HFFc6 (cell line): Measurements from ENCODE around the gene HOXD8. TPM values are rescaled to one million over a fixed set of nuclear protein-coding genes. Genes with fewer than 3 reads are reported as not detected.

Experiments used
- DNase-seq: peaks from one replicate; pipeline ENCODE4 v3.0.0-alpha.2; 2018
- H3K27ac Mint-ChIP-seq: 2 replicates; pipeline ENCODE4 v1.8.0; 2020; ENCODE audit warnings: mild to moderate bottlenecking, mixed read lengths
- H3K27me3 Mint-ChIP-seq: 2 replicates; pipeline ENCODE4 v1.8.0; 2021; ENCODE audit warnings: mild to moderate bottlenecking, moderate library complexity, mixed read lengths; ENCODE audit not compliant: insufficient read depth
- H3K36me3 Mint-ChIP-seq: 2 replicates; pipeline ENCODE4 v1.8.0; 2021; ENCODE audit warnings: low read depth, mixed read lengths
- H3K4me1 Mint-ChIP-seq: 2 replicates; pipeline ENCODE4 v1.8.0; 2020; ENCODE audit warnings: low read depth, mixed read lengths
- H3K4me3 Mint-ChIP-seq: 2 replicates; pipeline ENCODE4 v1.8.0; 2020; ENCODE audit warnings: mild to moderate bottlenecking, moderate library complexity, mixed read lengths
- H3K9me3 Mint-ChIP-seq: 2 replicates; pipeline ENCODE4 v1.8.0; 2020; ENCODE audit warnings: mild to moderate bottlenecking, mixed read lengths
- CTCF ChIP-seq: fragments of 200-600 bp; sonication (generic); IDR thresholded peaks from 2 replicates; pipeline ENCODE4 v1.5.0; 2021; ENCODE audit warnings: antibody characterized with exemption, mild to moderate bottlenecking
- total RNA-seq, 6 experiments: library from RNA; stranded (reverse); fragmentation: NEBNext Ultra II Directional; extraction: Animal tissue kit (Norgen Biotek cat#: 25700); gene quantifications; 2 replicates in 1 of 6; 3 replicates in 5 of 6; pipeline ENCODE4 v1.2.3, GENCODE V29; 2021

HOXD8 gene
- total RNA-seq, 6 experiments from 2014 or later, result 2.3 to 5.1 (median 4.6) TPM

GRCh38 chr2:176110415-176111308, 18.8 kb upstream of the HOXD8 start:
- peaks cover 6% of the 10 kb centered on the region for H3K27me3 Mint-ChIP-seq
- H3K9me3 Mint-ChIP-seq, result no peaks in the 10 kb centered on the region
- H3K36me3 Mint-ChIP-seq, result peaks cover 6% of the 10 kb centered on the region
- no peak overlapping the region for H3K4me3 Mint-ChIP-seq
- peaks cover 17% of the 10 kb centered on the region for H3K4me1 Mint-ChIP-seq
- no peak overlapping the region for H3K27ac Mint-ChIP-seq
- no peak for DNase-seq
- TF ChIP-seq CTCF, result no peak

GRCh38 chr2:176111309-176111663, 18.2 kb upstream of the HOXD8 start:
- Mint-ChIP-seq H3K36me3 (peaks cover 6% of the 10 kb centered on the region), H3K4me3 (no peak overlapping the region), H3K27ac (no peak overlapping the region), H3K27me3 (peaks cover 3% of the 10 kb centered on the region), H3K4me1 (peaks cover 11% of the 10 kb centered on the region), H3K9me3 (no peaks in the 10 kb centered on the region)
- no peak for TF ChIP-seq CTCF
- no peak for DNase-seq

GRCh38 chr2:176111846-176112374, 17.6 kb upstream of the HOXD8 start:
- H3K9me3 Mint-ChIP-seq, result no peaks in the 10 kb centered on the region
- TF ChIP-seq CTCF, result no peak
- peaks cover 11% of the 10 kb centered on the region for H3K36me3 Mint-ChIP-seq
- no peak for DNase-seq
- H3K27ac Mint-ChIP-seq, result no peak overlapping the region
- H3K4me1 Mint-ChIP-seq, result peaks cover 8% of the 10 kb centered on the region
- H3K27me3 Mint-ChIP-seq, result peaks cover 3% of the 10 kb centered on the region
- H3K4me3 Mint-ChIP-seq, result no peak overlapping the region

GRCh38 chr2:176112375-176113302, 16.9 kb upstream of the HOXD8 start:
- Mint-ChIP-seq H3K9me3 (no peaks in the 10 kb centered on the region), H3K36me3 (peaks cover 13% of the 10 kb centered on the region), H3K4me3 (no peak overlapping the region), H3K27ac (no peak overlapping the region), H3K27me3 (no peaks in the 10 kb centered on the region; the same call in none of the 2 replicates), H3K4me1 (peaks cover 8% of the 10 kb centered on the region)
- no peak for DNase-seq
- TF ChIP-seq CTCF, result no peak

- no peaks in the 10 kb centered on the region; the same call in none of the 2 replicates for H3K27me3 Mint-ChIP-seq
- no peak for TF ChIP-seq CTCF
- peaks cover 5% of the 10 kb centered on the region for H3K4me1 Mint-ChIP-seq
- H3K27ac Mint-ChIP-seq, result no peak overlapping the region
- H3K36me3 Mint-ChIP-seq, result peaks cover 25% of the 10 kb centered on the region
- DNase-seq, result no peak
- H3K4me3 Mint-ChIP-seq, result no peak overlapping the region
- H3K9me3 Mint-ChIP-seq, result no peaks in the 10 kb centered on the region
Measured at GRCh38 chr2:176114120-176114929, 15.2 kb upstream of the HOXD8 start.
